Right lobe of liver (tissue), 6 donors: ENCODE measurements around the gene SLC39A11. TPM values are rescaled to one million over a fixed set of nuclear protein-coding genes. Genes with fewer than 3 reads are reported as not detected.

ENCODE experiments used
- ATAC-seq, 4 donors: fragments of 200-7000 bp; cut with Tn5 transposase; one replicate each; pipeline ENCODE4 v1.9.1; 2020; ENCODE audit warnings: mild to moderate bottlenecking in 4 of 4, moderate library complexity in 4 of 4
- DNase-seq, 3 donors: peaks; one replicate each; pipeline ENCODE4 v3.0.0-alpha.2; 2020
- H3K27ac ChIP-seq, 3 donors: fragments of 200-600 bp; one replicate each; pipeline ENCODE4 v1.8.0; 2022
- H3K27me3 ChIP-seq, 2 donors: fragments of 200-600 bp; one replicate each; pipeline ENCODE4 v1.8.0; 2022
- H3K36me3 ChIP-seq, 4 donors: fragments of 200-600 bp; sonication (generic) in 1 of 4; one replicate each; pipeline versions ENCODE4 v1.5.1 to v1.8.0; 2017 to 2022; ENCODE audit warnings: control low read depth in 1 of 4
- H3K4me1 ChIP-seq, 4 donors: fragments of 200-600 bp; sonication (generic) in 1 of 4; one replicate each; pipeline versions ENCODE4 v1.5.1 to v1.8.0; 2017 to 2022; ENCODE audit warnings: control low read depth in 1 of 4
- H3K4me3 ChIP-seq, 3 donors: fragments of 200-600 bp; one replicate each; pipeline ENCODE4 v1.8.0; 2022
- H3K9me3 ChIP-seq, 4 donors: fragments of 200-600 bp; sonication (generic) in 1 of 4; one replicate each; pipeline versions ENCODE4 v1.5.1 to v1.8.0; 2017 to 2022; ENCODE audit warnings: control low read depth in 1 of 4
- POLR2A ChIP-seq: fragments of 450-650 bp; IDR thresholded peaks from one replicate; pipeline ENCODE4 v1.6.1; 2017; ENCODE audit warnings: antibody characterized with exemption, mild to moderate bottlenecking
- WGBS: methylation state at CpG from one replicate; pipeline ENCODE4 v1.1.6; 2018; ENCODE audit warnings: low coverage, low lambda C conversion rate; ENCODE audit not compliant: insufficient coverage; ENCODE audit errors: missing lambda C conversion rate; 5-methylcytosine and 5-hydroxymethylcytosine counted together
- intact Hi-C, 2 donors: fragments of 100-400 bp; cut with DNase I; formaldehyde crosslinking; loops; one replicate each; pipeline versions ENCODE4 v1.11.2 to v1.14.1; 2022
- total RNA-seq, 6 experiments: library from RNA; depleted of rRNA in 2 of 6; stranded (reverse); fragments of >200 nt in 2 of 6; fragmentation: NEBNext Ultra II Directional in 3 of 6; extraction: Animal tissue kit (Norgen Biotek cat#: 25700) in 3 of 6; gene quantifications; one replicate each; pipeline versions ENCODE4 v1.1.0 to v1.2.4, GENCODE V29; 2016 to 2023
- TF ChIP-seq, protein P1 (sequence below), 4 donors: fragments of 200-600 bp in 3 of 4; fragments of 450-650 bp in 1 of 4; IDR thresholded peaks; one replicate each; pipeline versions ENCODE4 v1.5.1 to v1.8.0; 2016 to 2022; ENCODE audit warnings: antibody characterized with exemption in 4 of 4, mild to moderate bottlenecking in 2 of 4
- donor health status: DM: no; HTN: yes; CAD: no.
- donor health status: DM: no; HTN: no; CAD: no.
- donor health status: DM: no; HTN: no; CAD: no.
- donor health status: DM: no; HTN: yes; CAD: no.
- donor health status: DM: no; HTN: yes; CAD: no.

SLC39A11 gene
- total RNA-seq, 6 experiments from 2014 or later, result 25.4 to 49.6 (median 39.3) TPM

DNA sequence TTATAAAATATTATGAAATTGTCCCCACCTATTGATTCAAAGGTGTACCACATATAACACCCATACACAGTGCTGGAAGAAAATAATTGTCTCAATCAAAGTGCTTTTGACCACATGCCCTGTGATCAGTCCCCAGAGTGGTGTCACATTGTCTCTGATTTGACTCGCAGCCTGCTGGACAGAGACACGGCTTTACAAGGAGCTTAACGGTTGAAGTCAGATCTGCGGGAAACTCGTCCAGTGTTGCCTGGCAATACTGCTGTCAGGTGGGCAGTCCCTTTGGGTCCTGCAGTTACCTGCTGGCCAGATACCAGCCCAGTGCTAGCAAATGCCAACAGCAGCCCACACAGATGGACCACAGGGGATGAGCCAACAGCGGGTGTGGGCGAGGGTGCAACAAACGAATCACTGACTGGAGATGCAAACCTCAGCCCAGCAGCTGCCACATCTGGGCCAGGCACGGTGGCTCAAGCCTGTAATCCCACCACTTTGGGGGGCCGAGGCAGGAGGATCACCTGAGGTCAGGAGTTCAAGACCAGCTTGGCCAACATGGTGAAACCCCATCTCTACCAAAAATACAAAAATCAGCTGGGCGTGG lies 46.2 kb upstream of the SLC39A11 start:
- no peaks in the 10 kb centered on the region for H3K9me3 ChIP-seq
- H3K4me3 ChIP-seq, result no peak overlapping the region
- H3K36me3 ChIP-seq, result no peaks in the 10 kb centered on the region
- ATAC-seq (no peak), DNase-seq (no peak)
- TF ChIP-seq POLR2A, result no peak
- TF ChIP-seq, protein P1, sequence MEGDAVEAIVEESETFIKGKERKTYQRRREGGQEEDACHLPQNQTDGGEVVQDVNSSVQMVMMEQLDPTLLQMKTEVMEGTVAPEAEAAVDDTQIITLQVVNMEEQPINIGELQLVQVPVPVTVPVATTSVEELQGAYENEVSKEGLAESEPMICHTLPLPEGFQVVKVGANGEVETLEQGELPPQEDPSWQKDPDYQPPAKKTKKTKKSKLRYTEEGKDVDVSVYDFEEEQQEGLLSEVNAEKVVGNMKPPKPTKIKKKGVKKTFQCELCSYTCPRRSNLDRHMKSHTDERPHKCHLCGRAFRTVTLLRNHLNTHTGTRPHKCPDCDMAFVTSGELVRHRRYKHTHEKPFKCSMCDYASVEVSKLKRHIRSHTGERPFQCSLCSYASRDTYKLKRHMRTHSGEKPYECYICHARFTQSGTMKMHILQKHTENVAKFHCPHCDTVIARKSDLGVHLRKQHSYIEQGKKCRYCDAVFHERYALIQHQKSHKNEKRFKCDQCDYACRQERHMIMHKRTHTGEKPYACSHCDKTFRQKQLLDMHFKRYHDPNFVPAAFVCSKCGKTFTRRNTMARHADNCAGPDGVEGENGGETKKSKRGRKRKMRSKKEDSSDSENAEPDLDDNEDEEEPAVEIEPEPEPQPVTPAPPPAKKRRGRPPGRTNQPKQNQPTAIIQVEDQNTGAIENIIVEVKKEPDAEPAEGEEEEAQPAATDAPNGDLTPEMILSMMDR (IDR thresholded peaks at IDR 0.05), result no peak
- 62% methylated on average over 5 of the region's 11 CpGs for WGBS
- no peak overlapping the region for H3K27ac ChIP-seq
- intact Hi-C loops, result no loop called here
- no peaks in the 10 kb centered on the region for H3K4me1 ChIP-seq
- H3K27me3 ChIP-seq, result no peaks in the 10 kb centered on the region

- H3K27ac ChIP-seq, result no peak overlapping the region
- H3K4me3 ChIP-seq, result no peak overlapping the region
- ATAC-seq, result no peak
- intact Hi-C loops, result no loop called here
- no peaks in the 10 kb centered on the region for H3K27me3 ChIP-seq
- no peak for DNase-seq
- TF ChIP-seq, protein P1 (IDR thresholded peaks at IDR 0.05), result no peak
- no peak for TF ChIP-seq POLR2A
- H3K36me3 ChIP-seq, result no peaks in the 10 kb centered on the region
- H3K9me3 ChIP-seq, result no peaks in the 10 kb centered on the region
- 83% methylated on average over 2 of the region's 2 CpGs for WGBS
- no peaks in the 10 kb centered on the region for H3K4me1 ChIP-seq
These were observed 44.9 kb upstream of the SLC39A11 start for GRCh38 chr17:73137376-73137775.

DNA sequence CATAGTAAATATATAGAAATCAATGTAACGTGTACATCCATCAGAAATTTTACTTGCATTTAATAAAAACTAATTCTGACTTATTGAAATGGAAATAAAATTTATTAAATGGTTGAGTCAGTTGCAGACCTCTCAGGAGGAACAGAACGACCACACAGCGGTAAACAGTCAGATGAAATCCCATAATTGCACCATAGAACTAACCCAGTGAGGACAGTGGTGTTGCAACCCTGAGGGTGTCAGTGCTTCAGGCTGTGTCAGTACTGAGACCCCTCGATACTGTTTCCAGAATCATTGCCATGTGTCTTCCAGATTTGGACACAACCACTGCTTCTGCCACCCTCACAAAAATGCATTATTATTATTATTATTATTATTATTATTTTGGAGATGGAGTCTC lies 43.3 kb upstream of the SLC39A11 start:
- no peak for TF ChIP-seq POLR2A
- TF ChIP-seq, protein P1 (IDR thresholded peaks at IDR 0.05), result no peak
- WGBS, result 57% methylated on average over 4 of the region's 4 CpGs
- ATAC-seq (no peak), DNase-seq (no peak)
- Histone ChIP-seq H3K4me3 (no peak overlapping the region), H3K27me3 (no peaks in the 10 kb centered on the region), H3K4me1 (no peaks in the 10 kb centered on the region), H3K9me3 (no peaks in the 10 kb centered on the region), H3K36me3 (no peaks in the 10 kb centered on the region), H3K27ac (no peak overlapping the region)
- intact Hi-C loops, result no loop called here

- no peak for DNase-seq
- no peak overlapping the region for H3K4me3 ChIP-seq
- no peak overlapping the region for H3K27ac ChIP-seq
- TF ChIP-seq POLR2A, result no peak
- TF ChIP-seq, protein P1 (IDR thresholded peaks at IDR 0.05), result no peak
- no peaks in the 10 kb centered on the region for H3K4me1 ChIP-seq
- H3K27me3 ChIP-seq, result no peaks in the 10 kb centered on the region
- ATAC-seq, result no peak
- H3K36me3 ChIP-seq, result no peaks in the 10 kb centered on the region
- H3K9me3 ChIP-seq, result no peaks in the 10 kb centered on the region
- intact Hi-C loops, result no loop called here
- 30% methylated on average over 2 of the region's 4 CpGs for WGBS
These were observed 41.6 kb upstream of the SLC39A11 start for GRCh38 chr17:73133911-73134649.
